H1 (cell line): Measurements from ENCODE around the gene HINT1. TPM values are rescaled to one million over a fixed set of nuclear protein-coding genes. Genes with fewer than 3 reads are reported as not detected.

Experiments
- CTCF ChIA-PET: fragments of 300-600 bp; sonication (Branson Sonifier 250); formaldehyde crosslinking; loops from one replicate; lab custom pipeline; 2021; ENCODE audit not compliant: partially characterized antibody; lab: Charles Lee
- POLR2A ChIA-PET: fragments of 300-600 bp; sonication (Branson Sonifier 250); formaldehyde crosslinking; loops from one replicate; lab custom pipeline; 2021; ENCODE audit warnings: inconsistent platforms; ENCODE audit not compliant: partially characterized antibody; lab: Charles Lee
- DNase-seq, 2 experiments: peaks; one replicate each; pipeline versions ENCODE4 v3.0.0 to v3.0.0-alpha.2; 2010 to 2022; ENCODE audit warnings: low spot score in 2 of 2, low read depth in 1 of 2, mixed read lengths in 1 of 2
- FAIRE-seq: peaks from 2 replicates; lab custom pipeline; 2011; peaks lifted over from hg19 to GRCh38; lab: Jason Lieb, UNC
- H2AFZ ChIP-seq: 2 replicates; pipeline ENCODE4 v1.8.1; 2012; ENCODE audit warnings: low read length, inconsistent platforms
- H2AK5ac ChIP-seq: 2 replicates; pipeline ENCODE4 v1.6.1; 2013; ENCODE audit warnings: low read depth, low read length
- H2BK120ac ChIP-seq: replicated peaks from 2 replicates; pipeline ENCODE3; 2013; ENCODE audit warnings: low read depth, low read length, inconsistent platforms
- H2BK12ac ChIP-seq: 2 replicates; pipeline ENCODE4 v1.6.1; 2013; ENCODE audit warnings: low read depth, low read length
- H2BK15ac ChIP-seq: 2 replicates; pipeline ENCODE4 v1.6.1; 2013; ENCODE audit warnings: low read length
- H2BK20ac ChIP-seq: 2 replicates; pipeline ENCODE4 v1.6.1; 2013; ENCODE audit warnings: low read length
- H2BK5ac ChIP-seq: 2 replicates; pipeline ENCODE4 v1.6.1; 2013; ENCODE audit warnings: low read depth, low read length
- H3K14ac ChIP-seq: 2 replicates; pipeline ENCODE4 v1.6.1; 2013; ENCODE audit warnings: inconsistent platforms; ENCODE audit not compliant: insufficient read length
- H3K18ac ChIP-seq: 2 replicates; pipeline ENCODE4 v1.6.1; 2013; ENCODE audit warnings: low read length; ENCODE audit errors: extremely low read depth
- H3K23ac ChIP-seq: 2 replicates; pipeline ENCODE4 v1.6.1; 2013; ENCODE audit warnings: inconsistent platforms; ENCODE audit not compliant: insufficient read length
- H3K23me2 ChIP-seq: 2 replicates; pipeline ENCODE4 v1.6.1; 2013; ENCODE audit warnings: low read depth, low read length
- H3K27ac ChIP-seq: 2 replicates; pipeline ENCODE4 v1.6.1; 2011; ENCODE audit warnings: low read depth, low read length, inconsistent platforms
- H3K27me3 ChIP-seq, 4 experiments: replicated peaks in 1 of 4; 1 replicate in 1 of 4; 2 replicates in 3 of 4; pipeline versions ENCODE4 v1.6.1 to v1.8.1; 2011 to 2013; ENCODE audit warnings: low read length in 3 of 4, mild to moderate bottlenecking in 3 of 4, inconsistent platforms in 2 of 4, mixed read lengths in 2 of 4, moderate library complexity in 1 of 4; ENCODE audit not compliant: control insufficient read depth in 3 of 4, insufficient read depth in 3 of 4; ENCODE audit errors: extremely low read depth in 1 of 4
- H3K36me3 ChIP-seq, 4 experiments: 2 replicates each; pipeline versions ENCODE4 v1.6.1 to v1.8.1; 2011 to 2013; ENCODE audit warnings: mild to moderate bottlenecking in 4 of 4, low read length in 3 of 4, moderate library complexity in 2 of 4, control low read depth in 1 of 4, inconsistent platforms in 1 of 4; ENCODE audit not compliant: insufficient read depth in 4 of 4, control insufficient read depth in 2 of 4
- H3K4ac ChIP-seq: replicated peaks from 2 replicates; pipeline ENCODE3; 2013; ENCODE audit warnings: low read length, low read depth, mixed read lengths, inconsistent platforms; ENCODE audit not compliant: insufficient read length
- H3K4me1 ChIP-seq, 4 experiments: replicated peaks in 1 of 4; 1 replicate in 1 of 4; 2 replicates in 3 of 4; pipeline versions ENCODE4 v1.6.1 to v1.8.1; 2011 to 2013; ENCODE audit warnings: low read length in 3 of 4, inconsistent platforms in 2 of 4, mixed read lengths in 1 of 4; ENCODE audit not compliant: insufficient read depth in 4 of 4, control insufficient read depth in 3 of 4
- H3K4me2 ChIP-seq, 2 experiments: 2 replicates each; pipeline versions ENCODE4 v1.6.1 to v1.8.1; 2011 to 2013; ENCODE audit warnings: low read depth in 2 of 2, low read length in 2 of 2, control low read depth in 1 of 2, inconsistent platforms in 1 of 2, mild to moderate bottlenecking in 1 of 2; ENCODE audit not compliant: insufficient read depth in 1 of 2
- H3K4me3 ChIP-seq, 4 experiments: fragments of 200-600, 300-600 bp in 1 of 4; sonication (generic), shearing (Covaris generic), sonication (Bioruptor Twin) in 1 of 4; 2 replicates each; pipeline versions ENCODE4 v1.5.1 to v1.8.1; 2011 to 2016; ENCODE audit warnings: low read length in 4 of 4, low read depth in 3 of 4, control low read depth in 2 of 4, inconsistent platforms in 2 of 4, mild to moderate bottlenecking in 2 of 4, mixed read lengths in 1 of 4, moderate library complexity in 1 of 4; ENCODE audit not compliant: insufficient read depth in 2 of 4; ENCODE audit errors: extremely low read depth in 1 of 4
- H3K56ac ChIP-seq: replicated peaks from 2 replicates; pipeline ENCODE3; 2013; ENCODE audit warnings: low read depth, mild to moderate bottlenecking, mixed read lengths, low read length, inconsistent platforms; ENCODE audit not compliant: insufficient read length
- H3K79me1 ChIP-seq: 2 replicates; pipeline ENCODE4 v1.6.1; 2013; ENCODE audit warnings: low read depth, low read length, control low read depth
- H3K79me2 ChIP-seq, 2 experiments: 2 replicates each; pipeline versions ENCODE4 v1.6.1 to v1.8.1; 2012 to 2013; ENCODE audit warnings: low read length in 2 of 2, mild to moderate bottlenecking in 2 of 2, inconsistent platforms in 1 of 2; ENCODE audit not compliant: insufficient read depth in 2 of 2, control insufficient read depth in 1 of 2
- H3K9ac ChIP-seq, 4 experiments: replicated peaks in 1 of 4; 1 replicate in 1 of 4; 2 replicates in 3 of 4; pipeline versions ENCODE4 v1.6.1 to v1.8.1; 2011 to 2013; ENCODE audit warnings: low read depth in 3 of 4, low read length in 3 of 4, control low read depth in 2 of 4, mild to moderate bottlenecking in 2 of 4, moderate library complexity in 2 of 4, inconsistent platforms in 1 of 4; ENCODE audit errors: extremely low read depth in 1 of 4
- H3K9me3 ChIP-seq, 2 experiments: 2 replicates each; pipeline versions ENCODE4 v1.6.1 to v1.8.1; 2012 to 2013; ENCODE audit warnings: mild to moderate bottlenecking in 2 of 2, moderate library complexity in 2 of 2, control low read depth in 1 of 2, inconsistent platforms in 1 of 2, low read depth in 1 of 2, low read length in 1 of 2, mixed read lengths in 1 of 2; ENCODE audit not compliant: insufficient read depth in 2 of 2
- H4K20me1 ChIP-seq, 2 experiments: replicated peaks in 1 of 2; 2 replicates each; pipeline versions ENCODE3 to v1.8.1; 2011 to 2013; ENCODE audit warnings: inconsistent platforms in 2 of 2, low read length in 2 of 2, mild to moderate bottlenecking in 1 of 2; ENCODE audit not compliant: insufficient read depth in 2 of 2, control insufficient read depth in 1 of 2
- H4K5ac ChIP-seq: 2 replicates; pipeline ENCODE4 v1.6.1; 2013; ENCODE audit warnings: low read length, low read depth, mixed read lengths, inconsistent platforms; ENCODE audit not compliant: insufficient read length
- H4K8ac ChIP-seq: 2 replicates; pipeline ENCODE4 v1.8.0; 2013; ENCODE audit warnings: mild to moderate bottlenecking, moderate library complexity, low read length, inconsistent platforms; ENCODE audit not compliant: insufficient read depth; ENCODE audit errors: extremely low read depth
- H4K91ac ChIP-seq: replicated peaks from 2 replicates; pipeline ENCODE3; 2013; ENCODE audit warnings: low read length, mixed read lengths, inconsistent platforms; ENCODE audit not compliant: insufficient read length
- CEBPB ChIP-seq: IDR thresholded peaks from 2 replicates; pipeline ENCODE4 v1.6.1; 2012; ENCODE audit warnings: low read depth, low read length
- CREB1 ChIP-seq: IDR thresholded peaks from 2 replicates; pipeline ENCODE4 v1.6.1; 2012; ENCODE audit warnings: inconsistent platforms
- RBBP5 ChIP-seq: IDR thresholded peaks from 2 replicates; pipeline ENCODE4 v1.7.1; 2012; ENCODE audit warnings: low read depth, mild to moderate bottlenecking, inconsistent platforms, low read length, moderate library complexity, borderline replicate concordance
- RFX5 ChIP-seq: IDR thresholded peaks from 2 replicates; pipeline ENCODE4 v1.6.1; 2011; ENCODE audit warnings: low read depth, low read length, improper control_type of control experiment, borderline replicate concordance
- RXRA ChIP-seq: IDR thresholded peaks from 2 replicates; pipeline ENCODE4 v1.6.1; 2011; ENCODE audit warnings: low read depth, mild to moderate bottlenecking, low read length, moderate library complexity; ENCODE audit not compliant: insufficient read depth
- SIX5 ChIP-seq: IDR thresholded peaks from 2 replicates; pipeline ENCODE4 v1.6.1; 2011; ENCODE audit warnings: mild to moderate bottlenecking, low read depth, low read length
- WGBS, 2 experiments: shearing (Covaris generic) in 1 of 2; methylation state at CpG; one replicate each; pipeline versions ENCODE4 v1.1.6 to v1.1.7; 2013 to 2015; ENCODE audit warnings: low lambda C conversion rate in 2 of 2, mixed read lengths in 2 of 2, inconsistent platforms in 1 of 2, low coverage in 1 of 2, missing lambda C conversion rate in 1 of 2; ENCODE audit not compliant: insufficient replicate concordance in 2 of 2, insufficient coverage in 1 of 2, insufficient read length in 1 of 2; ENCODE audit errors: extremely low coverage in 1 of 2, missing lambda C conversion rate in 1 of 2; 5-methylcytosine and 5-hydroxymethylcytosine counted together
- polyA plus RNA-seq, 7 experiments: library from polyadenylated mRNA; depleted of rRNA in 3 of 7; stranded (reverse) in 5 of 7; unstranded in 2 of 7; fragments of >200 nt in 5 of 7; fragments of 200-250 nt in 2 of 7; gene quantifications; 1 replicate in 5 of 7; 2 replicates in 1 of 7; 4 replicates in 1 of 7; pipeline versions ENCODE4 v1.2.1 to v1.2.3, GENCODE V29; 2011 to 2013; ENCODE audit warnings: missing spikeins in 2 of 7, mixed read lengths in 2 of 7
- total RNA-seq: library from RNA; stranded (reverse); fragmentation: NEBNext Ultra II Directional; extraction: Animal tissue kit (Norgen Biotek cat#: 25700); gene quantifications from 2 replicates; pipeline ENCODE4 v1.2.1, GENCODE V29; 2021

The HINT1 gene
- total and polyA plus RNA-seq, 2 of the 8 experiments (the other 6 are each of a cell fraction or from before 2014, with no cell fraction given) = 230 to 479 TPM

- Histone ChIP-seq H4K91ac (no peak overlapping the region), H3K18ac (no peak overlapping the region), H3K9ac (no peak overlapping the region), H3K4ac (no peak overlapping the region), H2BK12ac (no peak overlapping the region), H2BK5ac (no peak overlapping the region), H3K14ac (no peak overlapping the region), H4K20me1 (no peaks in the 10 kb centered on the region), H3K4me2 (no peak overlapping the region), H3K9me3 (no peaks in the 10 kb centered on the region), H2BK20ac (no peak overlapping the region), H4K8ac (no peak overlapping the region), H3K4me1 (peaks cover 0 to 11% (median 3%) of the 10 kb centered on the region in 4 experiments; a peak in 2 of 7 replicates), H3K23ac (no peak overlapping the region), H2AFZ (peak overlapping the region; percentile 43; the same call in 1 of the 2 replicates), H3K36me3 (no peaks in the 10 kb centered on the region), H3K79me2 (no peaks in the 10 kb centered on the region), H3K4me3 (no peak overlapping the region), H3K23me2 (no peaks in the 10 kb centered on the region), H2BK15ac (no peak overlapping the region), H2AK5ac (no peak overlapping the region), H3K27me3 (no peaks in the 10 kb centered on the region), H2BK120ac (no peak overlapping the region), H4K5ac (no peak overlapping the region), H3K79me1 (no peaks in the 10 kb centered on the region), H3K56ac (no peak overlapping the region), H3K27ac (no peak overlapping the region)
- CTCF ChIA-PET = interaction anchor here (0.9 kb wide), 1 partner anchor 14 kb away, joined by 3 read pairs; no protein-coding TSS in a partner anchor
- POLR2A ChIA-PET = interaction anchor here (1.4 kb wide), 1 partner anchor 14 kb away, joined by 3 read pairs; no protein-coding TSS in a partner anchor
- DNase-seq (no peak), FAIRE-seq (no peak)
- TF ChIP-seq CREB1 = no peak
- no peak for TF ChIP-seq CEBPB
- TF ChIP-seq RFX5 = no peak
- no peak for TF ChIP-seq RBBP5
- no peak for TF ChIP-seq RXRA
- no peak for TF ChIP-seq SIX5
- 91% methylated on average over 1 of the region's 1 CpG; no CpG with 5 or more reads in 1 of the 2 experiments for WGBS, 2 experiments
Measured at GRCh38 chr5:131209175-131209505, 44.1 kb upstream of the HINT1 start.
